Smooth muscle cell (in vitro differentiated cells): Measurements from ENCODE around the gene PICALM. TPM values are rescaled to one million over a fixed set of nuclear protein-coding genes. Genes with fewer than 3 reads are reported as not detected.
"Not testable (repeated sequence)": the region's sequence is repeated elsewhere in the genome, so short reads cannot be mapped to it uniquely, and the experiment has no call there.

ENCODE experiments used
- DNase-seq: peaks from one replicate; lab custom pipeline; 2025; ENCODE audit not compliant: unreplicated experiment; lab: John Stamatoyannopoulos, UW
- H2AFZ ChIP-seq: fragments of 200-600 bp; sonication (generic); 2 replicates; pipeline ENCODE4 v1.6.0; 2016; ENCODE audit warnings: antibody characterized with exemption, low read depth, mild to moderate bottlenecking
- H3F3A ChIP-seq: fragments of 200-600 bp; sonication (generic); 2 replicates; pipeline ENCODE4 v1.6.0; 2017; ENCODE audit warnings: antibody characterized with exemption, low read depth
- H3K27ac ChIP-seq: fragments of 200-600 bp; sonication (generic); 2 replicates; pipeline ENCODE4 v1.5.1; 2016; ENCODE audit warnings: low read depth, mild to moderate bottlenecking
- H3K27me3 ChIP-seq: fragments of 200-600 bp; sonication (generic); 2 replicates; pipeline ENCODE4 v1.6.1; 2016; ENCODE audit warnings: low read depth, mild to moderate bottlenecking
- H3K36me3 ChIP-seq: fragments of 200-600 bp; sonication (generic); 2 replicates; pipeline ENCODE4 v1.5.1; 2016; ENCODE audit warnings: low read depth
- H3K4me1 ChIP-seq: fragments of 200-600 bp; sonication (generic); 2 replicates; pipeline ENCODE4 v1.5.1; 2016; ENCODE audit warnings: low read depth
- H3K4me2 ChIP-seq: fragments of 200-600 bp; sonication (generic); 2 replicates; pipeline ENCODE4 v1.6.0; 2016; ENCODE audit warnings: mild to moderate bottlenecking
- H3K4me3 ChIP-seq: fragments of 200-600 bp; sonication (generic); 2 replicates; pipeline ENCODE4 v1.5.1; 2016; ENCODE audit warnings: mild to moderate bottlenecking
- H3K79me2 ChIP-seq: fragments of 200-600 bp; sonication (generic); 2 replicates; pipeline ENCODE4 v1.6.0; 2016; ENCODE audit warnings: low read depth, mild to moderate bottlenecking
- H3K9ac ChIP-seq: fragments of 200-600 bp; sonication (generic); 2 replicates; pipeline ENCODE4 v1.6.0; 2016; ENCODE audit warnings: low read depth
- H3K9me3 ChIP-seq: fragments of 200-600 bp; sonication (generic); replicated peaks from 2 replicates; pipeline ENCODE4 v1.5.1; 2016; ENCODE audit warnings: low read depth
- H4K20me1 ChIP-seq: fragments of 200-600 bp; sonication (generic); 2 replicates; pipeline ENCODE4 v1.6.0; 2016; ENCODE audit warnings: low read depth
- CTCF ChIP-seq: fragments of 200-600 bp; sonication (generic); IDR thresholded peaks from 2 replicates; pipeline ENCODE4 v1.5.1; 2017; ENCODE audit warnings: borderline replicate concordance, mild to moderate bottlenecking, antibody characterized with exemption; ENCODE audit not compliant: insufficient read depth, poor library complexity, severe bottlenecking
- WGBS: methylation state at CpG from one replicate; pipeline ENCODE4 v1.1.7; 2016; ENCODE audit warnings: low lambda C conversion rate; 5-methylcytosine and 5-hydroxymethylcytosine counted together
- polyA plus RNA-seq: library from polyadenylated mRNA; unstranded; fragments of >200 nt; fragmentation: Nextera tagmentation; extraction: Ambion mirVana; gene quantifications from 2 replicates; pipeline ENCODE4 v1.2.1, GENCODE V29; 2016
- total RNA-seq: library from RNA; depleted of rRNA; stranded (reverse); fragments of >200 nt; gene quantifications from 2 replicates; pipeline ENCODE4 v1.2.3, GENCODE V29; 2014

The PICALM gene
- total and polyA plus RNA-seq, 2 experiments from 2014 or later, result 72.9 to 420 TPM

GRCh38 chr11:85960678-85961077, 108.2 kb downstream of the PICALM start:
- peaks cover 5% of the 10 kb centered on the region for H3K4me1 ChIP-seq
- no peak overlapping the region for H2AFZ ChIP-seq
- H3K4me3 ChIP-seq, result no peak overlapping the region
- peaks cover 70% of the 10 kb centered on the region for H4K20me1 ChIP-seq
- H3K9me3 ChIP-seq, result no peaks in the 10 kb centered on the region
- no peak overlapping the region for H3K9ac ChIP-seq
- no peak for DNase-seq
- peak overlapping the region; percentile 31 for H3K27ac ChIP-seq
- no peaks in the 10 kb centered on the region for H3K27me3 ChIP-seq
- H3F3A ChIP-seq, result peaks cover 25% of the 10 kb centered on the region
- TF ChIP-seq CTCF, result no peak
- H3K79me2 ChIP-seq, result peaks cover 75% of the 10 kb centered on the region
- no peak overlapping the region for H3K4me2 ChIP-seq
- peaks cover 28% of the 10 kb centered on the region for H3K36me3 ChIP-seq
- WGBS, result 98% methylated on average over 3 of the region's 3 CpGs

- H3K27me3 ChIP-seq, result no peaks in the 10 kb centered on the region
- H3K36me3 ChIP-seq, result peaks cover 4% of the 10 kb centered on the region
- H4K20me1 ChIP-seq, result peaks cover 22% of the 10 kb centered on the region
- no peak overlapping the region for H2AFZ ChIP-seq
- H3K4me3 ChIP-seq, result no peak overlapping the region
- peak overlapping the region; percentile 51 for H3K4me2 ChIP-seq
- 0% methylated on average over 1 of the region's 1 CpG for WGBS
- peaks cover 5% of the 10 kb centered on the region for H3K4me1 ChIP-seq
- no peaks in the 10 kb centered on the region for H3K9me3 ChIP-seq
- peaks cover 25% of the 10 kb centered on the region for H3K79me2 ChIP-seq
- H3K9ac ChIP-seq, result no peak overlapping the region
- H3F3A ChIP-seq, result peaks cover 35% of the 10 kb centered on the region
- DNase-seq, result no peak
- no peak for TF ChIP-seq CTCF
- peak overlapping the region; percentile 80 for H3K27ac ChIP-seq
Measured at GRCh38 chr11:85955531-85955930, 113.4 kb downstream of the PICALM start.

- no peaks in the 10 kb centered on the region for H3K9me3 ChIP-seq
- H3K4me2 ChIP-seq, result no peak overlapping the region
- DNase-seq, result no peak
- no peak overlapping the region for H3K4me3 ChIP-seq
- no peaks in the 10 kb centered on the region for H3K27me3 ChIP-seq
- no peaks in the 10 kb centered on the region for H3K36me3 ChIP-seq
- no peak for TF ChIP-seq CTCF
- H3K9ac ChIP-seq, result no peak overlapping the region
- no peak overlapping the region for H2AFZ ChIP-seq
- WGBS, result 33% methylated on average over 2 of the region's 2 CpGs
- peaks cover 5% of the 10 kb centered on the region for H3K4me1 ChIP-seq
- peak overlapping the region; percentile 80 for H3K27ac ChIP-seq
- H4K20me1 ChIP-seq, result peaks cover 11% of the 10 kb centered on the region
- peaks cover 11% of the 10 kb centered on the region for H3K79me2 ChIP-seq
- peaks cover 41% of the 10 kb centered on the region for H3F3A ChIP-seq
Measured at GRCh38 chr11:85953491-85954143, 115.3 kb downstream of the PICALM start.

GRCh38 chr11:85952108-85952485, 116.8 kb downstream of the PICALM start:
- not testable (repeated sequence) for H3K4me2 ChIP-seq, H3K79me2 ChIP-seq, H3K9me3 ChIP-seq, H3K4me1 ChIP-seq, H2AFZ ChIP-seq, DNase-seq, H4K20me1 ChIP-seq, H3K36me3 ChIP-seq, H3K27me3 ChIP-seq, H3K27ac ChIP-seq, H3K4me3 ChIP-seq, H3K9ac ChIP-seq
- WGBS, result 90% methylated on average over 7 of the region's 7 CpGs
- H3F3A ChIP-seq, result peaks cover 30% of the 10 kb centered on the region
